ENCODE data around the gene SUSD1.
"Not testable (repeated sequence)": the region's sequence is repeated elsewhere in the genome, so short reads cannot be mapped to it uniquely, and the experiment has no call there.

SUSD1 gene

GRCh38 chr9:112193572-112194288, 18.6 kb upstream of the SUSD1 start:
- Histone ChIP-seq H3F3A (ENCODE audit: low read depth) (no peaks in the 10 kb centered on the region), H2AFZ (ENCODE audit: low read length) (no peak overlapping the region), H3K4me3 (ENCODE audit: low read length, poor library complexity, severe bottlenecking) (no peak overlapping the region), H4K20me1 (ENCODE audit: insufficient read depth, low read length, poor library complexity, severe bottlenecking) (no peaks in the 10 kb centered on the region), H3K9me2 (replicated peaks; ENCODE audit: low read depth, low read length) (no peaks in the 10 kb centered on the region; the same call in 1 of the 2 replicates), H3K27me3 (ENCODE audit: insufficient read depth, low read length, poor library complexity, severe bottlenecking) (no peaks in the 10 kb centered on the region), H3K79me2 (ENCODE audit: insufficient read depth, low read length) (no peaks in the 10 kb centered on the region), H3K36me3 (ENCODE audit: insufficient read depth, low read length) (no peaks in the 10 kb centered on the region), H3K9me3 (ENCODE audit: insufficient read depth, low read depth, low read length) (no peaks in the 10 kb centered on the region), H3K9ac (ENCODE audit: low read depth, low read length, poor library complexity, severe bottlenecking) (no peak overlapping the region), H3K4me2 (ENCODE audit: low read depth, low read length, poor library complexity, severe bottlenecking) (no peak overlapping the region), H3K4me1 (ENCODE audit: insufficient read depth, low read length, poor library complexity, severe bottlenecking) (no peaks in the 10 kb centered on the region)
- TF ChIP-seq CTCF (conservative IDR thresholded peaks at IDR 0.05; ENCODE audit: low read length) (no peak), EZH2phosphoT487 (IDR thresholded peaks at IDR 0.05; ENCODE audit: borderline replicate concordance) (no peak)

GRCh38 chr9:112190320-112190719, 15.2 kb upstream of the SUSD1 start:
- not testable (repeated sequence) for H4K20me1 ChIP-seq (ENCODE audit: insufficient read depth, low read length, poor library complexity, severe bottlenecking); H3K9me2 ChIP-seq (replicated peaks; ENCODE audit: low read depth, low read length); H3F3A ChIP-seq (ENCODE audit: low read depth); H3K27me3 ChIP-seq (ENCODE audit: insufficient read depth, low read length, poor library complexity, severe bottlenecking); H3K4me2 ChIP-seq (ENCODE audit: low read depth, low read length, poor library complexity, severe bottlenecking); H3K79me2 ChIP-seq (ENCODE audit: insufficient read depth, low read length); H3K4me3 ChIP-seq (ENCODE audit: low read length, poor library complexity, severe bottlenecking); H3K9me3 ChIP-seq (ENCODE audit: insufficient read depth, low read depth, low read length); H3K9ac ChIP-seq (ENCODE audit: low read depth, low read length, poor library complexity, severe bottlenecking); H3K36me3 ChIP-seq (ENCODE audit: insufficient read depth, low read length); H2AFZ ChIP-seq (ENCODE audit: low read length); H3K4me1 ChIP-seq (ENCODE audit: insufficient read depth, low read length, poor library complexity, severe bottlenecking)

GRCh38 chr9:112188884-112189283, 13.8 kb upstream of the SUSD1 start:
- Histone ChIP-seq H3K36me3 (ENCODE audit: insufficient read depth, low read length) (no peaks in the 10 kb centered on the region), H3K4me2 (ENCODE audit: low read depth, low read length, poor library complexity, severe bottlenecking) (no peak overlapping the region), H3K27me3 (ENCODE audit: insufficient read depth, low read length, poor library complexity, severe bottlenecking) (no peaks in the 10 kb centered on the region), H4K20me1 (ENCODE audit: insufficient read depth, low read length, poor library complexity, severe bottlenecking) (no peaks in the 10 kb centered on the region), H3K9ac (ENCODE audit: low read depth, low read length, poor library complexity, severe bottlenecking) (no peak overlapping the region), H3F3A (ENCODE audit: low read depth) (no peaks in the 10 kb centered on the region), H3K9me2 (replicated peaks; ENCODE audit: low read depth, low read length) (no peaks in the 10 kb centered on the region), H3K9me3 (ENCODE audit: insufficient read depth, low read depth, low read length) (no peaks in the 10 kb centered on the region), H3K4me3 (ENCODE audit: low read length, poor library complexity, severe bottlenecking) (no peak overlapping the region), H3K4me1 (ENCODE audit: insufficient read depth, low read length, poor library complexity, severe bottlenecking) (peaks cover 4% of the 10 kb centered on the region), H3K79me2 (ENCODE audit: insufficient read depth, low read length) (no peaks in the 10 kb centered on the region), H2AFZ (ENCODE audit: low read length) (no peak overlapping the region)
- TF ChIP-seq EZH2phosphoT487 (IDR thresholded peaks at IDR 0.05; ENCODE audit: borderline replicate concordance) = no peak
- TF ChIP-seq CTCF (conservative IDR thresholded peaks at IDR 0.05; ENCODE audit: low read length) = no peak

- Histone ChIP-seq H3K27me3 (ENCODE audit: insufficient read depth, low read length, poor library complexity, severe bottlenecking) (no peaks in the 10 kb centered on the region), H3K4me2 (ENCODE audit: low read depth, low read length, poor library complexity, severe bottlenecking) (no peak overlapping the region), H3F3A (ENCODE audit: low read depth) (no peaks in the 10 kb centered on the region), H3K9me2 (replicated peaks; ENCODE audit: low read depth, low read length) (no peaks in the 10 kb centered on the region), H2AFZ (ENCODE audit: low read length) (no peak overlapping the region), H3K36me3 (ENCODE audit: insufficient read depth, low read length) (no peaks in the 10 kb centered on the region), H3K4me3 (ENCODE audit: low read length, poor library complexity, severe bottlenecking) (no peak overlapping the region), H3K4me1 (ENCODE audit: insufficient read depth, low read length, poor library complexity, severe bottlenecking) (peaks cover 9% of the 10 kb centered on the region), H3K9ac (ENCODE audit: low read depth, low read length, poor library complexity, severe bottlenecking) (no peak overlapping the region), H4K20me1 (ENCODE audit: insufficient read depth, low read length, poor library complexity, severe bottlenecking) (no peaks in the 10 kb centered on the region), H3K79me2 (ENCODE audit: insufficient read depth, low read length) (no peaks in the 10 kb centered on the region), H3K9me3 (ENCODE audit: insufficient read depth, low read depth, low read length) (0 out of 2 replicates have a peak, but pooled peaks cover 4% of the 10 kb centered on the region)
- no peak for TF ChIP-seq EZH2phosphoT487 (IDR thresholded peaks at IDR 0.05; ENCODE audit: borderline replicate concordance)
- TF ChIP-seq CTCF (conservative IDR thresholded peaks at IDR 0.05; ENCODE audit: low read length) = no peak
Observed at GRCh38 chr9:112187404-112187803, 12.3 kb upstream of the SUSD1 start.

All from Loucy (cell line).